ENCODE results near the gene VAT1.

DNA sequence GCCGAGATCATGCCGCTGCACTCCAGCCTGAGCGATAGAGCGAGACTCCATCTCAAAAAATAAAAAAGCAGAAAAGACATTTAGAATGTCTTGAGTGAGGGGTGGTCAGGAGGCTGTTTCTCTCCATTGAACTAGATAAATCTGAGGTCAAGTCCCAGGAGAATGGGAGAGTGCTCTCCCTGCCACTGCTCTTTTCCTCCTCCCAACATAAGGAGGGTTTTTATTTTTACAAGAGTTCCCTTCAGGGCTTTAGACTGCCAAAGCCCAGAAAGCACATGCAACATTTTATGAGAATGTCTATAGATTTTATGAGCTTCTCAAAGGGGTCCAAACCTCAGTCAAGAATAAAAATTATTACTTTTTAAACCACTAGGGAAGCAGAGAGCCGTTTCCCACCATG is 4.4 kb upstream of the VAT1 start:
- TF ChIP-seq, protein P1, sequence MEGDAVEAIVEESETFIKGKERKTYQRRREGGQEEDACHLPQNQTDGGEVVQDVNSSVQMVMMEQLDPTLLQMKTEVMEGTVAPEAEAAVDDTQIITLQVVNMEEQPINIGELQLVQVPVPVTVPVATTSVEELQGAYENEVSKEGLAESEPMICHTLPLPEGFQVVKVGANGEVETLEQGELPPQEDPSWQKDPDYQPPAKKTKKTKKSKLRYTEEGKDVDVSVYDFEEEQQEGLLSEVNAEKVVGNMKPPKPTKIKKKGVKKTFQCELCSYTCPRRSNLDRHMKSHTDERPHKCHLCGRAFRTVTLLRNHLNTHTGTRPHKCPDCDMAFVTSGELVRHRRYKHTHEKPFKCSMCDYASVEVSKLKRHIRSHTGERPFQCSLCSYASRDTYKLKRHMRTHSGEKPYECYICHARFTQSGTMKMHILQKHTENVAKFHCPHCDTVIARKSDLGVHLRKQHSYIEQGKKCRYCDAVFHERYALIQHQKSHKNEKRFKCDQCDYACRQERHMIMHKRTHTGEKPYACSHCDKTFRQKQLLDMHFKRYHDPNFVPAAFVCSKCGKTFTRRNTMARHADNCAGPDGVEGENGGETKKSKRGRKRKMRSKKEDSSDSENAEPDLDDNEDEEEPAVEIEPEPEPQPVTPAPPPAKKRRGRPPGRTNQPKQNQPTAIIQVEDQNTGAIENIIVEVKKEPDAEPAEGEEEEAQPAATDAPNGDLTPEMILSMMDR (IDR thresholded peaks at IDR 0.05; ENCODE audit: borderline replicate concordance, extremely low read depth, low read length, poor library complexity, severe bottlenecking), result no peak
- TF ChIP-seq EZH2 (IDR thresholded peaks at IDR 0.05; ENCODE audit: borderline replicate concordance, low read depth, low read length, severe bottlenecking), result no peak
